Brain microvascular endothelial cell (primary cell): ENCODE data around the gene SH3TC2.

Experiments used
- DNase-seq: peaks from one replicate; pipeline ENCODE4 v3.0.0-alpha.2; 2020
- H3K27ac ChIP-seq: fragments of 250-450 bp; sonication (Bioruptor Pico); 2 replicates; pipeline ENCODE4 v1.5.1; 2020; ENCODE audit warnings: mild to moderate bottlenecking, moderate library complexity
- H3K27me3 ChIP-seq: fragments of 250-450 bp; sonication (Bioruptor Pico); replicated peaks from 2 replicates; pipeline ENCODE4 v1.5.1; 2020; ENCODE audit warnings: mild to moderate bottlenecking
- H3K36me3 ChIP-seq: fragments of 250-450 bp; sonication (Bioruptor Pico); replicated peaks from 2 replicates; pipeline ENCODE4 v1.5.1; 2020; ENCODE audit warnings: mild to moderate bottlenecking
- H3K4me3 ChIP-seq: 2 replicates; pipeline ENCODE4 v1.5.1; 2011; ENCODE audit warnings: low read depth, mild to moderate bottlenecking, control low read depth, low read length, moderate library complexity
- CTCF ChIP-seq: IDR thresholded peaks from 2 replicates; pipeline ENCODE4 v1.5.1; 2011; ENCODE audit warnings: low read depth, mild to moderate bottlenecking, moderate library complexity, low read length, control low read depth, inconsistent platforms; ENCODE audit errors: missing control alignments
- in situ Hi-C: cut with HindIII; loops from 2 replicates; pipeline ENCODE4 v1.10.0; 2017; ENCODE audit warnings: low sequenced_read_pairs, low pct_ligation_motif_present

Gene SH3TC2

GRCh38 chr5:149060325-149060724 is 2.5 kb downstream of the SH3TC2 start:
- in situ Hi-C loops: no loop called here
- H3K36me3 ChIP-seq: no peaks in the 10 kb centered on the region
- no peaks in the 10 kb centered on the region for H3K27me3 ChIP-seq
- TF ChIP-seq CTCF: no peak
- no peak overlapping the region for H3K4me3 ChIP-seq
- H3K27ac ChIP-seq: no peak overlapping the region
- DNase-seq: peak; percentile 54

- DNase-seq: no peak
- Histone ChIP-seq H3K27ac (no peak overlapping the region), H3K36me3 (no peaks in the 10 kb centered on the region), H3K4me3 (no peak overlapping the region), H3K27me3 (no peaks in the 10 kb centered on the region)
- in situ Hi-C loops: no loop called here
- no peak for TF ChIP-seq CTCF
Measured at GRCh38 chr5:149056616-149057165, 6.2 kb downstream of the SH3TC2 start.

- H3K27ac ChIP-seq: no peak overlapping the region
- H3K36me3 ChIP-seq: no peaks in the 10 kb centered on the region
- no peaks in the 10 kb centered on the region for H3K27me3 ChIP-seq
- no peak for DNase-seq
- TF ChIP-seq CTCF: no peak
- in situ Hi-C loops: no loop called here
- H3K4me3 ChIP-seq: no peak overlapping the region
Measured at GRCh38 chr5:149054416-149054815, 8.4 kb downstream of the SH3TC2 start.

GRCh38 chr5:149053072-149053695 is 9.7 kb downstream of the SH3TC2 start:
- no peak for DNase-seq
- no peak overlapping the region for H3K27ac ChIP-seq
- H3K27me3 ChIP-seq: no peaks in the 10 kb centered on the region
- H3K36me3 ChIP-seq: no peaks in the 10 kb centered on the region
- no peak for TF ChIP-seq CTCF
- in situ Hi-C loops: no loop called here
- H3K4me3 ChIP-seq: no peak overlapping the region

- H3K4me3 ChIP-seq: no peak overlapping the region
Measured at GRCh38 chr5:149049371-149049781, 13.5 kb downstream of the SH3TC2 start.

More at GRCh38 chr5:149049371-149049781, 13.5 kb downstream of the SH3TC2 start:
- no peak for DNase-seq
- Histone ChIP-seq H3K27me3 (no peaks in the 10 kb centered on the region), H3K36me3 (no peaks in the 10 kb centered on the region), H3K27ac (no peak overlapping the region)
- no peak for TF ChIP-seq CTCF
- in situ Hi-C loops: no loop called here
